Endodermal cell (in vitro differentiated cells): ENCODE results near the gene PTCD1. TPM values are rescaled to one million over a fixed set of nuclear protein-coding genes. Genes with fewer than 3 reads are reported as not detected.

Experiments used
- DNase-seq: peaks from one replicate; pipeline ENCODE4 v3.0.0-alpha.2; 2017
- H3K27ac ChIP-seq: 2 replicates; pipeline ENCODE4 v1.5.1; 2013; ENCODE audit warnings: mild to moderate bottlenecking, low read depth, low read length, moderate library complexity
- H3K27me3 ChIP-seq: 2 replicates; pipeline ENCODE4 v1.6.1; 2013; ENCODE audit warnings: mild to moderate bottlenecking, low read length, moderate library complexity; ENCODE audit not compliant: insufficient read depth, control insufficient read depth, poor library complexity, severe bottlenecking
- H3K36me3 ChIP-seq: 2 replicates; pipeline ENCODE4 v1.7.0; 2013; ENCODE audit warnings: mild to moderate bottlenecking, low read length, moderate library complexity; ENCODE audit not compliant: control insufficient read depth, insufficient read depth
- H3K4me1 ChIP-seq: one replicate; pipeline ENCODE4 v1.7.0; 2013; ENCODE audit warnings: low read length; ENCODE audit not compliant: control insufficient read depth, insufficient read depth
- H3K4me3 ChIP-seq: 2 replicates; pipeline ENCODE4 v1.5.1; 2013; ENCODE audit warnings: mild to moderate bottlenecking, low read length, moderate library complexity
- H3K9ac ChIP-seq: 2 replicates; pipeline ENCODE4 v1.6.1; 2013; ENCODE audit warnings: mild to moderate bottlenecking, low read length, moderate library complexity; ENCODE audit not compliant: poor library complexity, severe bottlenecking; ENCODE audit errors: extremely low read depth
- H3K9me3 ChIP-seq: 2 replicates; pipeline ENCODE4 v1.6.1; 2013; ENCODE audit warnings: mild to moderate bottlenecking, low read length, moderate library complexity; ENCODE audit not compliant: control insufficient read depth
- H3K27ac Mint-ChIP-seq: 2 replicates; pipeline ENCODE4 v1.8.0; 2020; ENCODE audit warnings: mixed read lengths
- H3K27me3 Mint-ChIP-seq: 2 replicates; pipeline ENCODE4 v1.8.0; 2021; ENCODE audit warnings: mild to moderate bottlenecking, mixed read lengths; ENCODE audit not compliant: insufficient read depth
- H3K36me3 Mint-ChIP-seq: 2 replicates; pipeline ENCODE4 v1.8.0; 2020; ENCODE audit warnings: low read depth, mixed read lengths
- H3K4me1 Mint-ChIP-seq: 2 replicates; pipeline ENCODE4 v1.8.0; 2020; ENCODE audit warnings: mixed read lengths
- H3K4me3 Mint-ChIP-seq: 2 replicates; pipeline ENCODE4 v1.8.0; 2020; ENCODE audit warnings: mild to moderate bottlenecking, moderate library complexity, mixed read lengths
- H3K9me3 Mint-ChIP-seq: 2 replicates; pipeline ENCODE4 v1.8.0; 2020; ENCODE audit warnings: mild to moderate bottlenecking, mixed read lengths
- WGBS, 2 experiments: methylation state at CpG; one replicate each; pipeline versions ENCODE4 v1.1.5 to v1.1.7; 2013; ENCODE audit warnings: missing lambda C conversion rate in 2 of 2, mixed read lengths in 1 of 2; ENCODE audit not compliant: insufficient coverage in 1 of 2, insufficient read length in 1 of 2; 5-methylcytosine and 5-hydroxymethylcytosine counted together
- total RNA-seq, 2 donors: library from RNA; stranded (reverse); fragmentation: NEBNext Ultra II Directional in 1 of 2; extraction: Animal tissue kit (Norgen Biotek cat#: 25700) in 1 of 2; gene quantifications; 2 replicates in 1 of 2; 3 replicates in 1 of 2; pipeline ENCODE4 v1.2.1, GENCODE V29; 2021
- TF ChIP-seq, protein P1 (sequence below): fragments of 200-600 bp; sonication (generic); conservative IDR thresholded peaks from 2 replicates; pipeline ENCODE4 v1.5.0; 2021; ENCODE audit warnings: antibody characterized with exemption, mild to moderate bottlenecking

PTCD1 gene
- total RNA-seq, 2 donors from 2014 or later = 11.9 to 12.5 TPM

DNA sequence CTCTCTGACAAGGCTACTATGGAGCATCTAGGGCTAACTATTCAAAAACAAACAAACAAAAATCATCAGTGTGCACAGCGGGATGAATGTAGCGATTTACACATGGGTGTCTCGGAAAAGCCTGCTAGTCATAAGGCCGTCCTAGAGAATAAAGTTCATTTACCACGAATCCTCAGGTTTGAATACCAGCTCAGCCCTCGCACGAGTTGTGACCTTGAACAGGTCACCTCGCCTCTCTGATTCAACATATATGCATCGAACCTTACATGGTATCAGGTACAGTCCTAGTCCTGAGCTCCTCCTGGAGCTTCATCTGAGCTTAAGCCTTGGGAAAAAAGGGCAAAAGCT is 26.8 kb upstream of the PTCD1 start:
- TF ChIP-seq, protein P1, sequence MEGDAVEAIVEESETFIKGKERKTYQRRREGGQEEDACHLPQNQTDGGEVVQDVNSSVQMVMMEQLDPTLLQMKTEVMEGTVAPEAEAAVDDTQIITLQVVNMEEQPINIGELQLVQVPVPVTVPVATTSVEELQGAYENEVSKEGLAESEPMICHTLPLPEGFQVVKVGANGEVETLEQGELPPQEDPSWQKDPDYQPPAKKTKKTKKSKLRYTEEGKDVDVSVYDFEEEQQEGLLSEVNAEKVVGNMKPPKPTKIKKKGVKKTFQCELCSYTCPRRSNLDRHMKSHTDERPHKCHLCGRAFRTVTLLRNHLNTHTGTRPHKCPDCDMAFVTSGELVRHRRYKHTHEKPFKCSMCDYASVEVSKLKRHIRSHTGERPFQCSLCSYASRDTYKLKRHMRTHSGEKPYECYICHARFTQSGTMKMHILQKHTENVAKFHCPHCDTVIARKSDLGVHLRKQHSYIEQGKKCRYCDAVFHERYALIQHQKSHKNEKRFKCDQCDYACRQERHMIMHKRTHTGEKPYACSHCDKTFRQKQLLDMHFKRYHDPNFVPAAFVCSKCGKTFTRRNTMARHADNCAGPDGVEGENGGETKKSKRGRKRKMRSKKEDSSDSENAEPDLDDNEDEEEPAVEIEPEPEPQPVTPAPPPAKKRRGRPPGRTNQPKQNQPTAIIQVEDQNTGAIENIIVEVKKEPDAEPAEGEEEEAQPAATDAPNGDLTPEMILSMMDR = no peak
- DNase-seq = no peak
- peaks cover 36% of the 10 kb centered on the region for H3K36me3 Mint-ChIP-seq
- no peak overlapping the region for H3K27ac ChIP-seq
- 14 to 30% methylated on average over 5 to 9 of the region's 9 CpGs for WGBS, 2 experiments
- peak overlapping the region; percentile 92 for H3K9ac ChIP-seq
- H3K27me3 Mint-ChIP-seq = peaks cover 2% of the 10 kb centered on the region
- no peaks in the 10 kb centered on the region for H3K4me1 ChIP-seq
- peak overlapping the region; percentile 86 for H3K4me3 Mint-ChIP-seq
- peak overlapping the region; percentile 97 for H3K27ac Mint-ChIP-seq
- H3K36me3 ChIP-seq = peaks cover 23% of the 10 kb centered on the region
- H3K4me3 ChIP-seq = peak overlapping the region; percentile 94
- H3K27me3 ChIP-seq = no peaks in the 10 kb centered on the region
- H3K9me3 Mint-ChIP-seq = no peaks in the 10 kb centered on the region
- H3K9me3 ChIP-seq = no peaks in the 10 kb centered on the region
- peaks cover 9% of the 10 kb centered on the region for H3K4me1 Mint-ChIP-seq

DNA sequence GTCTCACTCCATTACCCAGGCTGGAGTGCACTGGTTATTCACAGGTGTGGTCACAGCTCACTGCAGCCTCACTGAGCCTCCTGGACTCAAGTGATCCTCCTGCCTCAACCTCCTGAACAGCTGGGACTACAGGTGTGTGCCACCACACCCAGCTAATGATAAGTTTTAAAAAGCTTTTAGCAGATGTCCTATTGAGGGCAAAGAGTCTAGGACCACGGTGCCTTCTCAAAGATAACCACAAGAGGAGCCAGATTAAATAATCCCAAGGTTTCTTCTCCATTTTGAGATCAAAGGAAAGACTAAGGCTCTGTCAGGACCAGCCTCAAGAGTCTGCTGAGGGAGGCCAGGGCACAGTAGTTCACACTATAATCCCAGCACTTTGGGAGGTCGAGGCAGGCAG is 22.6 kb upstream of the PTCD1 start:
- WGBS, 2 experiments = 90 to 94% methylated on average over 2 of the region's 2 CpGs

DNA sequence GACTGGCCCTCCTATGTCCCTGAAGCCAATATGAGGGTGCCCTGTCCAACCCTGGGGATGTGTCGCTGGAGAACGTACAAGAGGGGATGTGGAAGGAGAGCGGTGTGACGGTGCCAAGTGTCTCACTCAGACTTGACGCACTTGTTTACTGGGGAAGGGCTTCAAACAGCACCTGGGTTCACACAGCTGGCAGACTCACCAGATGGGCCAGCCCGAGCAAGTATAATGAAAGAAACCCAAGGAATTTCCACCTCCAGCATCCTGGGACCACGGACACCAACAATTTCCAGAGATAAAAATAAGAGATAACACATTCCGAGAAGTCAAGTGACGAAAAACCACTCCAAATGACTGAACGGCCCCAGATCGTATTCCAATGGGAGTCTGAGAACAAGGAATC is 22.1 kb upstream of the PTCD1 start:
- Mint-ChIP-seq H3K4me3 (no peak overlapping the region), H3K27me3 (no peaks in the 10 kb centered on the region), H3K36me3 (peaks cover 77% of the 10 kb centered on the region), H3K4me1 (peaks cover 5% of the 10 kb centered on the region), H3K9me3 (peaks cover 3% of the 10 kb centered on the region), H3K27ac (no peak overlapping the region)
- Histone ChIP-seq H3K4me3 (no peak overlapping the region), H3K36me3 (peaks cover 69% of the 10 kb centered on the region), H3K27ac (no peak overlapping the region), H3K9ac (no peak overlapping the region), H3K9me3 (no peaks in the 10 kb centered on the region), H3K4me1 (no peaks in the 10 kb centered on the region), H3K27me3 (no peaks in the 10 kb centered on the region)
- TF ChIP-seq, protein P1 = no peak
- 95 to 100% methylated on average over 10 to 11 of the region's 11 CpGs for WGBS, 2 experiments
- no peak for DNase-seq

More for the DNA sequence above, 22.6 kb upstream of the PTCD1 start:
- peaks cover 5% of the 10 kb centered on the region for H3K4me1 Mint-ChIP-seq
- Histone ChIP-seq H3K9me3 (no peaks in the 10 kb centered on the region), H3K27ac (no peak overlapping the region), H3K4me3 (no peak overlapping the region), H3K9ac (no peak overlapping the region), H3K4me1 (no peaks in the 10 kb centered on the region), H3K27me3 (no peaks in the 10 kb centered on the region), H3K36me3 (peaks cover 64% of the 10 kb centered on the region)
- no peaks in the 10 kb centered on the region for H3K27me3 Mint-ChIP-seq
- TF ChIP-seq, protein P1 = peak; percentile 45
- H3K4me3 Mint-ChIP-seq = no peak overlapping the region
- no peak overlapping the region for H3K27ac Mint-ChIP-seq
- H3K36me3 Mint-ChIP-seq = peaks cover 72% of the 10 kb centered on the region
- no peak for DNase-seq
- H3K9me3 Mint-ChIP-seq = peaks cover 3% of the 10 kb centered on the region
